ENCODE results near the gene ACAD10.

Gene ACAD10

DNA sequence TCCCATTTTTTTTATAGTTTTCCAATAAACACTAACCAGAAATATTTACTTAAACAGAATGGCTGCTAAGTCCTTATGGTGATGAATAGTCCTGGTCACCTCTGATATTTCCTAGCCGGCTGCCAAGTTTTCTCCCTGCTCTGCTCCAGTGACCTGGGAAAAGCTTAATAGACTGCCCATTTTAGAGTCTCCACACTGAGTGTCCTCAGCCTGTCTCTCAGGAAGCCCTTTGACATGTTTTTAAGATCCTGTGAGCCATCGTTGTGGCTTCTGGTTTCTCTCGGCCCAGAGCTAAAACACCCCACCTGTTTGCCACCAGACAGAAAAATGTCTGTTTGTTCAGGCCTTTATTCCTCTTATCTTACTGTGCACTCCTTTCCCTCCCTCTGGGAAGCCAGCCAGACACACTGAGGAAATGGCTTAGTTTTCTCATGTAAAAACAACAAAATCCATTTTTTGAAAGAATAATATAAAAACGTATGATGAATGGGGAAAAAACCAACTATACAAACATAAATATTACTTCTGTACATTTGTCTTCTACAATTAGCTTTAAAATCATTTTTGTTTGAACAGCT is 55.5 kb downstream of the ACAD10 start:
- peaks cover 13% of the 10 kb centered on the region for H3K36me3 ChIP-seq (ENCODE audit: control insufficient read depth, insufficient read depth, low read length)
- H3K27ac ChIP-seq (ENCODE audit: low read depth, low read length) = no peak overlapping the region
- H3K4me3 ChIP-seq (ENCODE audit: low read length) = no peak overlapping the region
- no peak overlapping the region for H3K9ac ChIP-seq (ENCODE audit: low read length)
- no peaks in the 10 kb centered on the region for H3K27me3 ChIP-seq (ENCODE audit: control insufficient read depth, insufficient read depth, low read length)
- peaks cover 8% of the 10 kb centered on the region for H3K4me1 ChIP-seq (ENCODE audit: control insufficient read depth, insufficient read depth, low read length)

DNA sequence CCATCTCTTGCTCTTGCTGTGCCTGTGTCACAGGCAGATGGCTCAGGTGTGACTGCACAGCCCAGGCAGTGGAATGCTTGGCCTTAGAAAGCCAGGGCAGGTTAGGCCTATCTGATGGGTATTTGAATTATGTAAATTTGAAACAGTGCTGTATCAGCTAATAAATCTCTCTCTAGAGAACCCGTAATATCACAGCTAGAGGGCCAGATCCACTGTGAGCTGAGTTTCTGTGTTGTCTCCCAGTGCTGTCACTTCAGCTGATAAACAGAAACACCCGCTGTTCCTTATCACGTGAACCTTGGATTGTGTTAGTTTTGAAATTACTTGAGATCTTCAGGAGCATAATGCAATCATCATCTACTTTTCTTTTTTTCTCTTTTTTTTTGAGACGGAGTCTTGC is 59.4 kb downstream of the ACAD10 start:
- no peak overlapping the region for H3K4me3 ChIP-seq (ENCODE audit: low read length)
- no peak overlapping the region for H3K27ac ChIP-seq (ENCODE audit: low read depth, low read length)
- H3K36me3 ChIP-seq (ENCODE audit: control insufficient read depth, insufficient read depth, low read length) = peaks cover 25% of the 10 kb centered on the region
- peaks cover 8% of the 10 kb centered on the region for H3K4me1 ChIP-seq (ENCODE audit: control insufficient read depth, insufficient read depth, low read length)
- no peak overlapping the region for H3K9ac ChIP-seq (ENCODE audit: low read length)
- no peaks in the 10 kb centered on the region for H3K27me3 ChIP-seq (ENCODE audit: control insufficient read depth, insufficient read depth, low read length)

DNA sequence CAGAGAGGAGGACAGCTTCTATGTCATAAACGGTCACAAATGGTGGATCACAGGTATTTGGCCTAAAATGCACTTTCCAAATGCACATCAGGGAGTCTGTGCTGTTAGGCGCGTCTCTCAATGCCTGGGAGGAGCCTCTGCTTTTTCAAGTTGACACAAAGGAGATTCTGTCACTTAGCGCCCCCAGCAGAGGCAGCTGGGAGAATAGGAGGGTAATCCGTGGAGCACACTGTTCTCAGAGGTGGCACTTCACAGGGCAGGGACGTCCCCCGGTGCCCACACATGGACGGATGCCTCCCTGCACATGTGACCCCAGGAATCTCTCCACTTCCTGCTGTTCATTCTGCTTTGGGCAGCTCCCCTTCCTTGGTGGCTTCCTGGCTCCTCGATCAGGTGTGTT is 61.5 kb downstream of the ACAD10 start:
- no peaks in the 10 kb centered on the region for H3K27me3 ChIP-seq (ENCODE audit: control insufficient read depth, insufficient read depth, low read length)
- H3K4me3 ChIP-seq (ENCODE audit: low read length) = no peak overlapping the region
- H3K27ac ChIP-seq (ENCODE audit: low read depth, low read length) = no peak overlapping the region
- no peak overlapping the region for H3K9ac ChIP-seq (ENCODE audit: low read length)
- H3K4me1 ChIP-seq (ENCODE audit: control insufficient read depth, insufficient read depth, low read length) = no peaks in the 10 kb centered on the region
- H3K36me3 ChIP-seq (ENCODE audit: control insufficient read depth, insufficient read depth, low read length) = peaks cover 25% of the 10 kb centered on the region

DNA sequence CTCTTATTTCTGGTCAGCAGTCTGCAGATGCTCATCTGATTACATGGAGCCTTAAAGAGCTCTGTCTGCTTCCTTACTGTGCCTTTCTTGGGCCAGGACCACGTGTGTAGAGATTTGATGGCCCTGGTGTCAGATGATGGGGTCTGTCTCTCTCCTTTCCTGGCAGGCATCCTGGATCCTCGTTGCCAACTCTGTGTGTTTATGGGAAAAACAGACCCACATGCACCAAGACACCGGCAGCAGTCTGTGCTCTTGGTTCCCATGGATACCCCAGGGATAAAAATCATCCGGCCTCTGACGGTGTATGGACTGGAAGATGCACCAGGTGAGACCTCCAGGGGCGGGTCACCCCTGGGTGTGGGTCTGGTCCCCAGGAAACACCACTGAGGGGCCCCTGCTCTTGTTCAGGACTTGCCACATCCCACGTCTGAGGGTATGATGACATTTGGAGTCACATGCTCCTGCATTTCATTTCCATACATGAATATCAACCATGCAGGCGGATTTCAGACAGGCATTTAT is 62.4 kb downstream of the ACAD10 start:
- H3K9ac ChIP-seq (ENCODE audit: low read length) = no peak overlapping the region
- H3K4me3 ChIP-seq (ENCODE audit: low read length) = no peak overlapping the region
- H3K27ac ChIP-seq (ENCODE audit: low read depth, low read length) = no peak overlapping the region
- peaks cover 25% of the 10 kb centered on the region for H3K36me3 ChIP-seq (ENCODE audit: control insufficient read depth, insufficient read depth, low read length)
- no peaks in the 10 kb centered on the region for H3K4me1 ChIP-seq (ENCODE audit: control insufficient read depth, insufficient read depth, low read length)
- no peaks in the 10 kb centered on the region for H3K27me3 ChIP-seq (ENCODE audit: control insufficient read depth, insufficient read depth, low read length)

DNA sequence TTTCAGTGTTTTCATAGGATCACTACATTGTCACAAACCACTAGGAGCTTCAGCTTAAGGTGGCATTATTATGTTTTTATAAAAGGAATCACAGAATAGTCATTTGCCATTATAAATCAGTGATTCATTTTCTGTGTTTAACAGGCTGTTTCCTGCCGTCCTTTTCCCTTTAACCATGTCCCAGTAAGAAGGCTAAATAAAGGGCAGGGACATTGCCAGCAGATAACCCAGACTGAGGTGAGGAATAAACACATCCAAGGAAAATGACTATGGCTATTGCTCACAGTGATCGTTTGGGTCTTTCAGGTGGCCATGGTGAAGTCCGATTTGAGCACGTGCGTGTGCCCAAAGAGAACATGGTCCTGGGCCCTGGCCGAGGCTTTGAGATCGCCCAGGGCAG is 63.0 kb downstream of the ACAD10 start:
- Histone ChIP-seq H3K4me3 (ENCODE audit: low read length) (no peak overlapping the region), H3K36me3 (ENCODE audit: control insufficient read depth, insufficient read depth, low read length) (peaks cover 25% of the 10 kb centered on the region), H3K4me1 (ENCODE audit: control insufficient read depth, insufficient read depth, low read length) (no peaks in the 10 kb centered on the region), H3K9ac (ENCODE audit: low read length) (no peak overlapping the region), H3K27me3 (ENCODE audit: control insufficient read depth, insufficient read depth, low read length) (no peaks in the 10 kb centered on the region), H3K27ac (ENCODE audit: low read depth, low read length) (no peak overlapping the region)

DNA sequence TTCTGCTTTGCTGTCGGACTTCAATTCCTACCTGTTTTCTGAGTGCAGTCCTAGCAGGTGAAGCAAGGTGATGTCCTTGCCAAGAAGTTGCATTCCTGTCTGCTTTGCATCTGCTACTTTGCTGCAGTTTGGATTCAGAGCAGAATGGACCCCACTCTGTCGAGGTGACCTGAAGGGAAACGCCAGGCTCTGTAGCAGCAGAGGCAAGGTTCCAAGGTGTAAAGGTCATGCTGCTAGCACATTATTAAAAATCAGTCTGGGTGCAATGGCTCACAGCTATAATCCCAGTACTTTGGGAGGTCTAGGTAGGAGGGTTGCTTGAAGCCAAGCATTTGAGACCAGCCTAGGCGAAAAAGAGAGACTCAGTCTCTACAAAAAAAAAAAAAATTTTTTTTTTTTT is 63.5 kb downstream of the ACAD10 start:
- Histone ChIP-seq H3K4me3 (ENCODE audit: low read length) (no peak overlapping the region), H3K27me3 (ENCODE audit: control insufficient read depth, insufficient read depth, low read length) (no peaks in the 10 kb centered on the region), H3K9ac (ENCODE audit: low read length) (no peak overlapping the region), H3K4me1 (ENCODE audit: control insufficient read depth, insufficient read depth, low read length) (no peaks in the 10 kb centered on the region), H3K36me3 (ENCODE audit: control insufficient read depth, insufficient read depth, low read length) (peaks cover 23% of the 10 kb centered on the region), H3K27ac (ENCODE audit: low read depth, low read length) (no peak overlapping the region)

DNA sequence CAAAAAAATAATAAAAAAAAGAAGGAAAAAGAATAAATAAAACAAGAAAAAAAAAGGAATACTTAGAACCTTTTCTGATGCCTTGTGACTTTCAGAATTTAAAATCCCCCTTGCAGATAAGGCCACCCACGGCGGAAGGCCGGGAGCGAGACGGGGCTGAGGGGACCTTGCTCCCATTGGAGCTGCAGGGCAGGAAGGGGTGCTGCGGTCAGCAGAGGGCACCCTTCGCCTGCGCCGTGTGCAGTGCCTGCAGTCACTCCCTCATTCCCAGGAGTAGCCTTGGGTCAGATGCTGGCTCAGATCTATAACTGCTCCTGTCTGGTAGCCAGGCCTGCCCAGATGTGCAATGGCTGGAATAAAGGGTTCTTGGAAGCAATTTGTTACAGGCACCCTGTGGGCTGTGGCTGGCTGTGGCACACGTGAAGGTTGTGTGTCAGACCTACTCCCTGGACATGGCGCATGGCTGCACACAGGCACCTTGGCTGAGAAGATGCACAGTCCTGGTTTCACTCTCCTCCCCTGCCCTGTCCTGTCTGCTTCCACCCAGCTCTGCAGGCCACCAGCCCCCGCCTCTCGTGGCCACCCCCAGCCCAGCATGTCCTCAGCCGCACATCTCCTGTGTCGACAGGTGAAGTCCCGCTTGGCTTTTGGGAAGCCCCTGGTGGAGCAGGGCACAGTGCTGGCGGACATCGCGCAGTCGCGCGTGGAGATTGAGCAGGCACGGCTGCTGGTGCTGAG is 67.5 kb downstream of the ACAD10 start:
- no peak overlapping the region for H3K27ac ChIP-seq (ENCODE audit: low read depth, low read length)
- H3K27me3 ChIP-seq (ENCODE audit: control insufficient read depth, insufficient read depth, low read length) = no peaks in the 10 kb centered on the region
- no peak overlapping the region for H3K4me3 ChIP-seq (ENCODE audit: low read length)
- no peak overlapping the region for H3K9ac ChIP-seq (ENCODE audit: low read length)
- H3K4me1 ChIP-seq (ENCODE audit: control insufficient read depth, insufficient read depth, low read length) = peaks cover 3% of the 10 kb centered on the region
- H3K36me3 ChIP-seq (ENCODE audit: control insufficient read depth, insufficient read depth, low read length) = peaks cover 3% of the 10 kb centered on the region

DNA sequence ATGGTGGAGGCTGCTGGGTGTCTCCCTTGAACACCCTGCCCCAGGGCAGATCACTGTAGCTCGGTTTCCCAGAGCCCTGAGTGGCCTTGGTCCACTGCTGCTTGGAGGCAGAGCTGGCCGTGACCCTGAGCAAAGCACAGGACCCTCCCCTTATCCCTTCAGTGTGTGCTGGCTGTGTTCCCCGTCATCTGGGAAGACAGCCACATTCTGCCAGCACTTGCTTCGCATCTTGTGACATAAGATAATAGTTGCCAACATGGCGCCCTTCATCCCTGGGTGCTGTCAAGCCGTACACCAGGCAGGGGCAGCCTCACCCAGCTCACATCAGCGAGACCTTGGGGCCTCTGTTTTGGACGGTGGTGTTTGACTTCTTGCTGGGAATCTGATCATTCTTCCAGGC is 68.8 kb downstream of the ACAD10 start:
- Histone ChIP-seq H3K27me3 (ENCODE audit: control insufficient read depth, insufficient read depth, low read length) (no peaks in the 10 kb centered on the region), H3K4me3 (ENCODE audit: low read length) (no peak overlapping the region), H3K9ac (ENCODE audit: low read length) (no peak overlapping the region), H3K36me3 (ENCODE audit: control insufficient read depth, insufficient read depth, low read length) (no peaks in the 10 kb centered on the region), H3K27ac (ENCODE audit: low read depth, low read length) (no peak overlapping the region), H3K4me1 (ENCODE audit: control insufficient read depth, insufficient read depth, low read length) (peaks cover 3% of the 10 kb centered on the region)

DNA sequence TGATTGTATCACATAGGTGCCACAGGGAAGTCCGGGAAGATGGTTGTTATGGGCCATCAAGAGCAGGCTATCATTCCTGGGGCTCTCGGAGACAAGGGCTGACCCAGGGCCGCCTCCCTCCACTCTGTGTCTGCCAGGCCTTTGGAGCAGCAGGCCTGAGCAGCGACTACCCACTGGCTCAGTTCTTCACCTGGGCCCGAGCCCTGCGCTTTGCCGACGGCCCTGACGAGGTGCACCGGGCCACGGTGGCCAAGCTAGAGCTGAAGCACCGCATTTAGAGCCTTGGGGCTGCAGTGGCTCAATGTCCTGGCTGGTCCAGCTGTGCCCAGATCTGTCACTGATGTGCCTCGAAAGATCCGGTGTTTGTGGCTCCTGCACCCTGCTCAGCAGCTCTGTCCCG is 70.3 kb downstream of the ACAD10 start:
- Histone ChIP-seq H3K27ac (ENCODE audit: low read depth, low read length) (no peak overlapping the region), H3K36me3 (ENCODE audit: control insufficient read depth, insufficient read depth, low read length) (no peaks in the 10 kb centered on the region), H3K4me3 (ENCODE audit: low read length) (no peak overlapping the region), H3K9ac (ENCODE audit: low read length) (no peak overlapping the region), H3K4me1 (ENCODE audit: control insufficient read depth, insufficient read depth, low read length) (peaks cover 3% of the 10 kb centered on the region), H3K27me3 (ENCODE audit: control insufficient read depth, insufficient read depth, low read length) (no peaks in the 10 kb centered on the region)

DNA sequence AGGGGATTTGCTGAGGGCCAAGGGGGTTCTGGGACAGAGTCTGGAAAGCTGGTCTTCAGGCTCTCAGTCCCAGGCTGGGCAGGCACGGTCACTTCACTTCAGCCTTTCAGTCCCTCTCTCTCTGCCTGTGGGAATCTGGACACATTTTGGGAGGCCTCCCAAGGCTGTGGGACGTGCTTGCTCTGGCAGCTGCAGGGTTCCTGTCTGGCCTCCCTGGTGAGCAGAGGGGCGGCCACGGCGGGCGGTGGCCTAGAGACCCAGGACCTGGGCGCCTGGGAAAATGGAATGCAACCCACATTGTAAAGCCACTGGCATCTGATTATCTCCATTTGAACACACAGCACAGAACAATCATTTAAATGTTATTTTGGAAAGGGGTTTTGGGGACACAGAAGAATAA is 70.8 kb downstream of the ACAD10 start:
- Histone ChIP-seq H3K4me3 (ENCODE audit: low read length) (no peak overlapping the region), H3K27me3 (ENCODE audit: control insufficient read depth, insufficient read depth, low read length) (no peaks in the 10 kb centered on the region), H3K27ac (ENCODE audit: low read depth, low read length) (no peak overlapping the region), H3K9ac (ENCODE audit: low read length) (no peak overlapping the region), H3K36me3 (ENCODE audit: control insufficient read depth, insufficient read depth, low read length) (no peaks in the 10 kb centered on the region), H3K4me1 (ENCODE audit: control insufficient read depth, insufficient read depth, low read length) (peaks cover 3% of the 10 kb centered on the region)

DNA sequence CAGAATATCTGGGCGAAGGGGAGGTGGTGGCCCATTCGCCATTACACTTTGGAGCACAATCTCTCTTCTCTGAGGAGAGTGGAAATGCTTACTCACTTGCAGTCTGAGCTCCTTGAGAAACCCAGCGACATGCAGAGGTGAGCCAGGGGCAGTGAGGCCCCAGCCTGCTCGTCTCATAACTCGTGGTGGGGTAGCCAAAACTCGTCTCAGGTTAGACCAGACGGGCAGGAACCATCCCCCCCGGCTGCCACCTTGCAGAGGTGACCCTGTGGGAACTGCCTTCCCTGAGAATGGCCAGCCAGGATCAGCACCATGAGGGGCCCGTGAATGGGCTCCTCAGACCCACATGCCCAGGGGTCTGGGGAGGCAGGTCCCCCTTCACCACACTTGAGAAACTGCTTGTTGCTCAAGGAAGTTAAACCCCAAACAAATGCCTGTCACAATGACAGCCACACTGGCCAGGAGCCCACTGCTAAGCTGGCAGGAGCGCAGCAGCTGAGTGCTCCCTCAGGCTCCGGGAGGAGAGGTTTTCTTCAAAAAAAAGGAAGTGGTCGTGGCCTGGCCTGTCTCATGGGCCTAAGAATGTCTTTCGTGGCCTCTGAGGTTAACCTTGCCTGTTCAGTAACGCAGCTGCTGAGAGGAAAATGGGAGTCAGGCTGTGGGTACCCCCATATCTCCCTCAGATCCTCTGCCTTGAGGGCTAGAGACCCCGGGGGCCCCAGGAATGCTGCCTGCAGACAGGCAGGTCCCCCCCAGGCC is 71.7 kb downstream of the ACAD10 start:
- H3K27ac ChIP-seq (ENCODE audit: low read depth, low read length) = peak overlapping the region; percentile 3
- peaks cover 3% of the 10 kb centered on the region for H3K4me1 ChIP-seq (ENCODE audit: control insufficient read depth, insufficient read depth, low read length)
- H3K9ac ChIP-seq (ENCODE audit: low read length) = no peak overlapping the region
- H3K36me3 ChIP-seq (ENCODE audit: control insufficient read depth, insufficient read depth, low read length) = no peaks in the 10 kb centered on the region
- no peak overlapping the region for H3K4me3 ChIP-seq (ENCODE audit: low read length)
- no peaks in the 10 kb centered on the region for H3K27me3 ChIP-seq (ENCODE audit: control insufficient read depth, insufficient read depth, low read length)

DNA sequence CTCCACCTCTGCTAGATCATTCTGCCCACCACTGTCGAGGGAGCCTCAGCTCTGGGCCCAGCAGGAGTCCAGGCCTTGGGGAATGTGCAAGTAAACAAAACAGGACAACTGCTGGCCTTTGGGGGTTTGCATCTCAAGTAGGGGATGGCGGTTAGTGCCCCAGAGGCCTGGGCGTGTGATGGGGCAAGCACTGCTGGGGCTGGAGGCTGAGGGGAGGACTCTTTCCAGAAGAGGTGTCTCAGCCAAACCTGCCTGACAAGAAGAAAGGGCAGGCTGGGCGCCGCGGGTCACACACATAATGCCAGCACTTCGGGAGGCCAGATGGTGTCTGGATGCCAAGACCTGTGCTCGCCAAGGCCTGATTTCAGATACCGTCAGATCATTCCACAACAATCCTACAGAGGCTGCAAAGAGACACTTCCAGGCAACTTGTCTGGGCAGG is 72.3 kb downstream of the ACAD10 start:
- Histone ChIP-seq H3K27ac (ENCODE audit: low read depth, low read length) (no peak overlapping the region), H3K27me3 (ENCODE audit: control insufficient read depth, insufficient read depth, low read length) (no peaks in the 10 kb centered on the region), H3K4me1 (ENCODE audit: control insufficient read depth, insufficient read depth, low read length) (peaks cover 3% of the 10 kb centered on the region), H3K36me3 (ENCODE audit: control insufficient read depth, insufficient read depth, low read length) (no peaks in the 10 kb centered on the region), H3K4me3 (ENCODE audit: low read length) (no peak overlapping the region), H3K9ac (ENCODE audit: low read length) (no peak overlapping the region)
